Liver (tissue), 9 donors: ENCODE measurements around the gene IQCH. TPM values are rescaled to one million over a fixed set of nuclear protein-coding genes. Genes with fewer than 3 reads are reported as not detected.

Experiments used
- DNase-seq: peaks from one replicate; pipeline ENCODE4 v3.0.0-alpha.2; 2017; ENCODE audit warnings: low spot score
- H3K27ac ChIP-seq, 2 donors: one replicate each; pipeline ENCODE4 v1.7.0; 2013; ENCODE audit warnings: inconsistent platforms in 2 of 2, low read length in 2 of 2, control low read depth in 1 of 2, low read depth in 1 of 2, mild to moderate bottlenecking in 1 of 2
- H3K27me3 ChIP-seq, 4 donors: one replicate each; pipeline versions ENCODE4 v1.6.1 to v1.7.0; 2013; ENCODE audit warnings: low read length in 3 of 4, inconsistent platforms in 1 of 4, mild to moderate bottlenecking in 1 of 4, moderate library complexity in 1 of 4; ENCODE audit not compliant: control insufficient read depth in 4 of 4, insufficient read depth in 4 of 4
- H3K36me3 ChIP-seq, 4 donors: one replicate each; pipeline versions ENCODE4 v1.6.1 to v1.7.0; 2013; ENCODE audit warnings: low read length in 3 of 4, mild to moderate bottlenecking in 3 of 4, low read depth in 1 of 4, moderate library complexity in 1 of 4; ENCODE audit not compliant: control insufficient read depth in 4 of 4, insufficient read depth in 3 of 4
- H3K4me1 ChIP-seq, 4 donors: one replicate each; pipeline versions ENCODE4 v1.6.1 to v1.7.0; 2013; ENCODE audit warnings: low read length in 3 of 4, mild to moderate bottlenecking in 3 of 4, moderate library complexity in 1 of 4; ENCODE audit not compliant: control insufficient read depth in 4 of 4, insufficient read depth in 4 of 4
- H3K4me3 ChIP-seq, 3 donors: one replicate each; pipeline versions ENCODE4 v1.6.1 to v1.7.0; 2013; ENCODE audit warnings: low read length in 3 of 3, control low read depth in 1 of 3, low read depth in 1 of 3, mild to moderate bottlenecking in 1 of 3
- H3K9ac ChIP-seq, 2 donors: one replicate each; pipeline ENCODE4 v1.7.0; 2013; ENCODE audit warnings: low read length in 2 of 2, mild to moderate bottlenecking in 2 of 2, moderate library complexity in 2 of 2, control low read depth in 1 of 2, low read depth in 1 of 2
- H3K9me3 ChIP-seq, 4 donors: one replicate each; pipeline versions ENCODE4 v1.6.1 to v1.7.0; 2013; ENCODE audit warnings: low read length in 3 of 4; ENCODE audit not compliant: control insufficient read depth in 4 of 4
- FOXA1 ChIP-seq: IDR thresholded peaks from 2 replicates; pipeline ENCODE4 v1.6.1; 2016; ENCODE audit warnings: antibody characterized with exemption
- GABPA ChIP-seq, 2 donors: IDR thresholded peaks in 1 of 2; conservative IDR thresholded peaks in 1 of 2; 2 replicates each; pipeline ENCODE4 v1.6.1; 2016; ENCODE audit warnings: antibody characterized with exemption in 2 of 2, mild to moderate bottlenecking in 1 of 2, moderate library complexity in 1 of 2
- HNF4G ChIP-seq: IDR thresholded peaks from 2 replicates; pipeline ENCODE4 v1.6.1; 2016; ENCODE audit warnings: antibody characterized with exemption
- JUND ChIP-seq, 2 donors: IDR thresholded peaks; 2 replicates each; pipeline ENCODE4 v1.6.1; 2016; ENCODE audit warnings: antibody characterized with exemption in 2 of 2
- NR2F2 ChIP-seq: IDR thresholded peaks from 2 replicates; pipeline ENCODE4 v1.6.1; 2016; ENCODE audit warnings: antibody characterized with exemption
- RXRA ChIP-seq, 2 donors: IDR thresholded peaks; 2 replicates each; pipeline ENCODE4 v1.6.1; 2017 to 2018; ENCODE audit warnings: antibody characterized with exemption in 2 of 2, mild to moderate bottlenecking in 1 of 2
- SP1 ChIP-seq: IDR thresholded peaks from 2 replicates; pipeline ENCODE4 v1.6.1; 2018; ENCODE audit warnings: antibody characterized with exemption, mild to moderate bottlenecking
- TAF1 ChIP-seq: conservative IDR thresholded peaks from 2 replicates; pipeline ENCODE4 v1.6.1; 2016; ENCODE audit warnings: antibody characterized with exemption, mild to moderate bottlenecking
- YY1 ChIP-seq: IDR thresholded peaks from 2 replicates; pipeline ENCODE4 v1.6.1; 2016; ENCODE audit warnings: antibody characterized with exemption, mild to moderate bottlenecking
- WGBS: extraction: QIAGEN DNeasy Blood & Tissue Kit; methylation state at CpG from one replicate; pipeline ENCODE4 v1.1.7; 2013; 5-methylcytosine and 5-hydroxymethylcytosine counted together
- polyA plus RNA-seq, 2 donors: library from polyadenylated mRNA; stranded (reverse) in 1 of 2; unstranded in 1 of 2; fragments of 200-250 nt in 1 of 2; fragments of >200 nt in 1 of 2; fragmentation: Nextera tagmentation in 1 of 2; extraction: Ambion mirVana in 1 of 2; gene quantifications; one replicate each; pipeline versions ENCODE4 v1.2.1 to v1.2.3, GENCODE V29; 2013 to 2015
- total RNA-seq, 2 donors: library from RNA; depleted of rRNA; stranded (reverse); fragments of >200 nt; gene quantifications; one replicate each; pipeline ENCODE4 v1.2.3, GENCODE V29; 2014
- TF ChIP-seq, protein P1 (sequence below): IDR thresholded peaks from 2 replicates; pipeline ENCODE4 v1.6.1; 2016; ENCODE audit warnings: antibody characterized with exemption
- TF ChIP-seq, protein P2 (sequence below): IDR thresholded peaks from 2 replicates; pipeline ENCODE4 v1.6.1; 2016; ENCODE audit warnings: antibody characterized with exemption, mild to moderate bottlenecking
- TF ChIP-seq, protein P3 (sequence below): fragments of 150-350 bp; IDR thresholded peaks from 2 replicates; pipeline ENCODE4 v1.5.1; 2017; ENCODE audit warnings: improper control_type of control experiment, low read depth, low read length; ENCODE audit not compliant: missing input control
- TF ChIP-seq, protein P4 (sequence below): IDR thresholded peaks from 2 replicates; pipeline ENCODE4 v1.6.1; 2016; ENCODE audit warnings: antibody characterized with exemption
- TF ChIP-seq, protein P5 (sequence below): IDR thresholded peaks from 2 replicates; pipeline ENCODE4 v1.6.1; 2016; ENCODE audit warnings: antibody characterized with exemption
- donor health status: healthy.
- donor health status: healthy.
- donor health status: healthy.
- donor health status: healthy.
- donor health status: healthy.

Gene IQCH
- total and polyA plus RNA-seq, 4 donors: 0.23 to 1.6 (median 0.86) TPM

DNA sequence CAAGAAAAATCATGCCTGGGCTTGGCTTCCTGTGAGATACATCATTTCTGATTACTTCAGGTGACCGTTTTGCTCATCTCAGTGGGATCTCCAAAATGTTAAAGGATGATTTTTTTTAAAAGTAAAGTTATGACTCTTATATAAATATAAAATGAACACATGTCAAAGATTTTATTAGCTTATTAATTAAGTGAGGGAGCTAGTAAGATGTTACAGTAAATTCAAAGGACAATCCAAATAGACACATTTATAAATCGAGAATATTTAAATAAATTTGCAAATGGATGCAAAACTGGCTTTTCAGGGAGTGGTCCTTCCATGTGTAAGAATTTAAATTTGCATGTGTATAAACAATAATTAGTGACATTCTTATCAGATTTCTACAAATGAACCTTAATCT, 87.0 kb downstream of the IQCH start:
- TF ChIP-seq YY1 (no peak), NR2F2 (no peak), HNF4G (no peak), GABPA (IDR thresholded peaks at IDR 0.05 in 1 of 2, conservative IDR thresholded peaks at IDR 0.05 in 1 of 2) (no peak), RXRA (IDR thresholded peaks at IDR 0.05) (no peak), FOXA1 (no peak), JUND (IDR thresholded peaks at IDR 0.05) (no peak), SP1 (no peak), TAF1 (no peak)
- TF ChIP-seq, protein P1, sequence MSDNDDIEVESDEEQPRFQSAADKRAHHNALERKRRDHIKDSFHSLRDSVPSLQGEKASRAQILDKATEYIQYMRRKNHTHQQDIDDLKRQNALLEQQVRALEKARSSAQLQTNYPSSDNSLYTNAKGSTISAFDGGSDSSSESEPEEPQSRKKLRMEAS: no peak
- TF ChIP-seq, protein P2, sequence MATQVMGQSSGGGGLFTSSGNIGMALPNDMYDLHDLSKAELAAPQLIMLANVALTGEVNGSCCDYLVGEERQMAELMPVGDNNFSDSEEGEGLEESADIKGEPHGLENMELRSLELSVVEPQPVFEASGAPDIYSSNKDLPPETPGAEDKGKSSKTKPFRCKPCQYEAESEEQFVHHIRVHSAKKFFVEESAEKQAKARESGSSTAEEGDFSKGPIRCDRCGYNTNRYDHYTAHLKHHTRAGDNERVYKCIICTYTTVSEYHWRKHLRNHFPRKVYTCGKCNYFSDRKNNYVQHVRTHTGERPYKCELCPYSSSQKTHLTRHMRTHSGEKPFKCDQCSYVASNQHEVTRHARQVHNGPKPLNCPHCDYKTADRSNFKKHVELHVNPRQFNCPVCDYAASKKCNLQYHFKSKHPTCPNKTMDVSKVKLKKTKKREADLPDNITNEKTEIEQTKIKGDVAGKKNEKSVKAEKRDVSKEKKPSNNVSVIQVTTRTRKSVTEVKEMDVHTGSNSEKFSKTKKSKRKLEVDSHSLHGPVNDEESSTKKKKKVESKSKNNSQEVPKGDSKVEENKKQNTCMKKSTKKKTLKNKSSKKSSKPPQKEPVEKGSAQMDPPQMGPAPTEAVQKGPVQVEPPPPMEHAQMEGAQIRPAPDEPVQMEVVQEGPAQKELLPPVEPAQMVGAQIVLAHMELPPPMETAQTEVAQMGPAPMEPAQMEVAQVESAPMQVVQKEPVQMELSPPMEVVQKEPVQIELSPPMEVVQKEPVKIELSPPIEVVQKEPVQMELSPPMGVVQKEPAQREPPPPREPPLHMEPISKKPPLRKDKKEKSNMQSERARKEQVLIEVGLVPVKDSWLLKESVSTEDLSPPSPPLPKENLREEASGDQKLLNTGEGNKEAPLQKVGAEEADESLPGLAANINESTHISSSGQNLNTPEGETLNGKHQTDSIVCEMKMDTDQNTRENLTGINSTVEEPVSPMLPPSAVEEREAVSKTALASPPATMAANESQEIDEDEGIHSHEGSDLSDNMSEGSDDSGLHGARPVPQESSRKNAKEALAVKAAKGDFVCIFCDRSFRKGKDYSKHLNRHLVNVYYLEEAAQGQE: no peak
- TF ChIP-seq, protein P3, sequence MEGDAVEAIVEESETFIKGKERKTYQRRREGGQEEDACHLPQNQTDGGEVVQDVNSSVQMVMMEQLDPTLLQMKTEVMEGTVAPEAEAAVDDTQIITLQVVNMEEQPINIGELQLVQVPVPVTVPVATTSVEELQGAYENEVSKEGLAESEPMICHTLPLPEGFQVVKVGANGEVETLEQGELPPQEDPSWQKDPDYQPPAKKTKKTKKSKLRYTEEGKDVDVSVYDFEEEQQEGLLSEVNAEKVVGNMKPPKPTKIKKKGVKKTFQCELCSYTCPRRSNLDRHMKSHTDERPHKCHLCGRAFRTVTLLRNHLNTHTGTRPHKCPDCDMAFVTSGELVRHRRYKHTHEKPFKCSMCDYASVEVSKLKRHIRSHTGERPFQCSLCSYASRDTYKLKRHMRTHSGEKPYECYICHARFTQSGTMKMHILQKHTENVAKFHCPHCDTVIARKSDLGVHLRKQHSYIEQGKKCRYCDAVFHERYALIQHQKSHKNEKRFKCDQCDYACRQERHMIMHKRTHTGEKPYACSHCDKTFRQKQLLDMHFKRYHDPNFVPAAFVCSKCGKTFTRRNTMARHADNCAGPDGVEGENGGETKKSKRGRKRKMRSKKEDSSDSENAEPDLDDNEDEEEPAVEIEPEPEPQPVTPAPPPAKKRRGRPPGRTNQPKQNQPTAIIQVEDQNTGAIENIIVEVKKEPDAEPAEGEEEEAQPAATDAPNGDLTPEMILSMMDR: no peak
- TF ChIP-seq, protein P4, sequence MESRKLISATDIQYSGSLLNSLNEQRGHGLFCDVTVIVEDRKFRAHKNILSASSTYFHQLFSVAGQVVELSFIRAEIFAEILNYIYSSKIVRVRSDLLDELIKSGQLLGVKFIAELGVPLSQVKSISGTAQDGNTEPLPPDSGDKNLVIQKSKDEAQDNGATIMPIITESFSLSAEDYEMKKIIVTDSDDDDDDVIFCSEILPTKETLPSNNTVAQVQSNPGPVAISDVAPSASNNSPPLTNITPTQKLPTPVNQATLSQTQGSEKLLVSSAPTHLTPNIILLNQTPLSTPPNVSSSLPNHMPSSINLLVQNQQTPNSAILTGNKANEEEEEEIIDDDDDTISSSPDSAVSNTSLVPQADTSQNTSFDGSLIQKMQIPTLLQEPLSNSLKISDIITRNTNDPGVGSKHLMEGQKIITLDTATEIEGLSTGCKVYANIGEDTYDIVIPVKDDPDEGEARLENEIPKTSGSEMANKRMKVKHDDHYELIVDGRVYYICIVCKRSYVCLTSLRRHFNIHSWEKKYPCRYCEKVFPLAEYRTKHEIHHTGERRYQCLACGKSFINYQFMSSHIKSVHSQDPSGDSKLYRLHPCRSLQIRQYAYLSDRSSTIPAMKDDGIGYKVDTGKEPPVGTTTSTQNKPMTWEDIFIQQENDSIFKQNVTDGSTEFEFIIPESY: no peak
- H3K4me3 ChIP-seq: no peak overlapping the region
- H3K36me3 ChIP-seq: no peaks in the 10 kb centered on the region
- DNase-seq: no peak
- 92% methylated on average over 2 of the region's 2 CpGs for WGBS
- H3K27ac ChIP-seq: no peak overlapping the region
- no peaks in the 10 kb centered on the region for H3K9me3 ChIP-seq
- H3K4me1 ChIP-seq: peaks cover 0 to 10% (median 3%) of the 10 kb centered on the region in 4 donors
- no peak overlapping the region for H3K9ac ChIP-seq
- H3K27me3 ChIP-seq: no peaks in the 10 kb centered on the region

DNA sequence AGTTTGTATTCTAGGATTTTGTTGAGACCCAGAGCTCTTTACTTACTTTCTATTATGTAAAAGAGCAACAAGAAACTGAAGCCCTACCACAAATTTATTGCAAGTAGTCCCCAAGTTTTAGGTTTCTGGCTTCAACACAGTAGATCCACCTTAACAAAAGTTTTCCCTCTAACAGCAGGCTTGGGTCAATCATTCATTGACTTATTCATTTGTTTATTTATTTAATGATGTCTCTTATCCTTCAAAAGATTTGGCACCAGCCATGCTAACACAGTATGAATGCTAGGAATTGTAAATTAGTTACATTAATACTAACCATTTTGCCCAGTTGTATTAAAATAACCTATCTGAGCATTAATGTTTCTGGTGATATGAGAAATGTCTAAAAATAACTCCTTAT, 88.6 kb downstream of the IQCH start:
- H3K4me3 ChIP-seq: no peak overlapping the region
- DNase-seq: no peak
- H3K36me3 ChIP-seq: no peaks in the 10 kb centered on the region
- TF ChIP-seq YY1 (no peak), SP1 (no peak), GABPA (IDR thresholded peaks at IDR 0.05 in 1 of 2, conservative IDR thresholded peaks at IDR 0.05 in 1 of 2) (no peak)
- TF ChIP-seq, protein P3: no peak
- TF ChIP-seq, protein P5, sequence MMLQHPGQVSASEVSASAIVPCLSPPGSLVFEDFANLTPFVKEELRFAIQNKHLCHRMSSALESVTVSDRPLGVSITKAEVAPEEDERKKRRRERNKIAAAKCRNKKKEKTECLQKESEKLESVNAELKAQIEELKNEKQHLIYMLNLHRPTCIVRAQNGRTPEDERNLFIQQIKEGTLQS: no peak
- TF ChIP-seq, protein P4: no peak
- H3K4me1 ChIP-seq: peaks cover 0 to 10% (median 3%) of the 10 kb centered on the region in 4 donors
- no peaks in the 10 kb centered on the region for H3K27me3 ChIP-seq
- H3K27ac ChIP-seq: no peak overlapping the region
- no peak overlapping the region for H3K9ac ChIP-seq
- H3K9me3 ChIP-seq: no peaks in the 10 kb centered on the region
